NCI-H226 (cell line): Measurements from ENCODE around the gene NHSL1.

ENCODE experiments used
- DNase-seq: peaks from one replicate; pipeline ENCODE4 v3.0.0-alpha.2; 2015

The NHSL1 gene

DNA sequence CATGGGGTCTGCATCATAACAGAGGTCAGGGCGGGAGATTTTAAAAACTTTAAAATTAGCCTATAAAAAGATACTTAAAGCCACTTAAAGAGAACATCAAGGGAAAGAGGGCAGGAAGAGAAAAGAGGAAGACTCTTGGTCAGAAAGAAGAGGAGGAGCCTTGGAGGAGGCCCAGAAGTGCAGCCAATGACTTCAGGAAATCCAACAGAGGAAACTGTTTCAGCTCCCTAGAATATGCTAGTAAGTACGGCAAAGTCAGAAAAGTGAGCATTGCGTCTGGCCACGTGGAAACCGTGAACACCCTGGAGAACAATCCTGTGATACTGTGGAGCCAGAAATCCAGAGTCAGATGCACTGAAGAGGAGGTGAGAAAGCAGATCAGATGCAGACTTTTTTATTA lies 22.5 kb upstream of the NHSL1 start:
- no peak for DNase-seq

DNA sequence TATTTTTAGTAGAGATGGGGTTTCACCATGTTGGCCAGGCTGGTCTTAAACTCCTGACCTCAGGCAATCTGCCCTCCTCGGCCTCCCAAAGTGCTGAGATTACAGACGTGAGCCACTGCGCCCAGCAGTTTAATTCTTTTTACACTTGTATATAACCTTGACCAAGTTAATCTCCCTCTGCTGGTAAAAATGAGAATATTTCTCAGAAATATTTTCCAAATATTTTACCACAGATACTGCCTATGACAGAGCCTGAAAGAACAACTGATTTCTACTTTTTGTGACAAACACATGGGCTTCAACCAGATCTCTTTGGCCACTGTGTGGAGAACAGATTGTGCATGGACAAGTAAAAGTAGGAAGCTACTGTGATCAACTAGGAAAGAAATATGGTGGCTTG lies 21.2 kb upstream of the NHSL1 start:
- DNase-seq = no peak

DNA sequence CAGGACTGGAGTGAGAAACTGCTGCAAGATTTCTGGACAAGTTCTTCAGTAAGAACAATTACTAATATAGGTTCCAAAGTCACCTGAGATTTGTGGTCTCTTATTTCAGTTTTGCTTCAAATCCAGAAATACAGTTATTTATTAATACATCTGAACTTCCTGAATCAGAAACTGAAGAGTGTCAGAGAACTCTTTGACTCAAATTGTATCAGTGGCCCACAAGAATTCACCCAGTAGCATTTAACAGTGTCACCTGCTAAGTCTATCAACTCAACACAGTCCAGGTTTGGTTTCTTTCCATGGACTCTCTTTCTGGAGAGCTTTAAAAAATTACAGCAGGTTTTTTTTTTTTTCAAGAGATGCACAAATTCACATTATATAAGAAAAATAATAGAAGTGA lies 18.8 kb upstream of the NHSL1 start:
- no peak for DNase-seq

DNA sequence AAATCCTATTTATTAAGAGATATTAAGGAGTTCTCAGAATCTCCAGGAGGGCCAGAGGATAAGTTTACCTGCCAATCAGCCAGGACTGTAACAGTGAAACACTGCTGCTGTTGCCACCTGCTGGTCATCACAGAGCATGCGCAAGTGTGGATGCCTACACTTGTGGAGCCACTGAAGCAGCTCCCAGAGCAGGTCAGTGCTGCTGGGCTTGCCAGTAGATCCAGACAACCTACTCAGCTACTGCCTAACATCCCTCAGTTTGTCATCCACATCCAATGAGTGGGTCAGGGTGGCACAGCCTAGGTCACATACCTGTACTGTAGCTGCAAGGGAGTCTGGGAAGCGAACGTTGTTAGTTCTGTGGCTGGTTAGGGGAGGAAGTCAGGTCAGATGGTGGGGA lies 18.3 kb upstream of the NHSL1 start:
- peak; percentile 26 for DNase-seq

DNA sequence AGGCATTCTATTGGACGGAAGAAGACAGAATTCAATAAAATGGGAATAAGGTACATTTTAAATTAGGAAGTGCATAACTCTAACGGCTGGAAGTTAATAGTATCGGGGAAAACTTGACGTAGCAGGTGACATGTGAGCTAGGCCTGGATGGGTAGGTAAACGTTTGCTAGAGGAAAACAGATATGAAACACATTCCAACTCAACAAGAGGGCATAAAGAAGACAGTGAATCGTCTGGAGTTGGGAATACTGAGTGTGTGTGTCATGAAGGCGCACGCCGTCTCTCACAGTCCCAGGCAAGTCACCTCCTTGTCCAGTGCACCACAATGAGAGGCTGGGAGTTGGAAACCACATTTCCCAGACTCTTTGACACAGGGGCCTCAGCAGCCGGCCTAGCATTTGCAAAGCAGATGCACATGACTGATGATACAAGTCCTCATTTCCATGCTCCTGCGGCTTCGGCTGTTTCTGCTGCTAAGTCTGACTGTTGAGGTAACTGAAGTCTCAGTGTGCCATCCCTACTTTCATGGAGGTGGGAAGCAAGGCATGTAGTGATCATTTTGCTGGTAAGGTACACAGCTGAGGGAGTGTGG lies 16.5 kb upstream of the NHSL1 start:
- DNase-seq = no peak

DNA sequence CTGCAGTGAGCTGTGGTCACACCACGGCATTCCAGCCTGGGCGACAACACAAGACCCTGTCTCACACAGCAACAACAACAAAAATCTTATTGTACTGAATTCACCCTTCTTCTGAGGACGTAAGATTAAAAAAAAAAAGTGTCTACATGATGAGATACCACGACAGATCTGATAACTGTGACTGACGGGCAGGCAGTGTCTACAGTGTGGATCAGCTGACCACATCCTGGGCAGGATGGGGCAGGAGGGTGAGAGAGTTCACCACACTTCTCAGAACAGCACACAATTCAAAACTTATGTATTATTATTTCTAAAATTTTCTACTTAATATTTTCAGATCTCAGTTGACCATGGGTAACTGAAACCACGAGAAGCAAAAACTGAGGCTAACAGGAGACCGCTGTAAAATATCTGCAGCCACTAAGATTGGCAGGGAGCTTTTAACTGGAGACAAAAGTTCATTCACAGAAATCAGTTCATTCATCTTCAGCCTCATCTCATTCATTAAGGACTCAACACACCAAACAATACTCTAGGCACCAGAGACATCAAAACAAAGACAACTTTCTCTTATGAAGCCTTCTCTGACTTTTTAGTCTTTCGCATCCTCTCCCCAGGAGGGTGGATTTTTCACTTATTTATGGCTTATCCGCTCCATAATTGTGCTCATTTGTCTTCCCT lies 15.7 kb upstream of the NHSL1 start:
- DNase-seq = peak; percentile 8

DNA sequence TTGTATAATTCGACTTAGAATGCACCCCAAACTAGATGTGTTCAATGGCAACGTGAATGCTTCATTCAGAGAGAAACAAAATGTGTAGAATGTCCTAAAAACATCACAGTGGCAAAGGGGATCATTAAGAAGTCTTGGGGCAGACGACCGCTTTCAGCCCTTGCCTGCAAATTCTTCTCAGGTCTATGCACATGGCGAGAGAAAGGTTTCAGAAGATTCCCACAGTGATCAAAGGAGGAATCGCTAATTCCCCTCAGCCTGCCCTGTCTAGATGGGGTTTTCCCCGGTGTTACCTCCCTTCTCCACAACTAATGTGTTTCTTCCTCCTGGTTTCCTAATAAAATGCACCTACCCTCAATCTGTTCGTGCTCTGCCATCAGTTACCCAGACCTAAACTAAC lies 13.3 kb upstream of the NHSL1 start:
- no peak for DNase-seq

DNA sequence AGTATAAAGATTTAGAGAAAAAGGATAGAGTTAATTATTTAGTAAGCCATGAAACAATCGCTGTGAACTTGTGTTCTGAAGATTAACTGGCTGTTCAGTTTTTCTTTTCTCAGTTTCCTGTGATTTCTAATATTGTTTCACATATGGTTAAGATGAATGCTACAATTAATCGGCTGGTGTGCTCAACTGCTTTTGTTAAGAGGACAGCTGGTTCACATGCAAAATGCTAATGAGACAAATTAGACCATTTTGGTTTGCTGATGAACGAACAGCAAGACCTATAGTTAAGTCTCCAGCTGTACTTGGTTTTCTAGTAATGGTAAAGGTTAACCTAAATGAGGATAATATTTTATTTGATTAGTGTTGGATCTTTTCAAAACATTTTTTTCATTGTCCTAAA lies 10.8 kb upstream of the NHSL1 start:
- no peak for DNase-seq

DNA sequence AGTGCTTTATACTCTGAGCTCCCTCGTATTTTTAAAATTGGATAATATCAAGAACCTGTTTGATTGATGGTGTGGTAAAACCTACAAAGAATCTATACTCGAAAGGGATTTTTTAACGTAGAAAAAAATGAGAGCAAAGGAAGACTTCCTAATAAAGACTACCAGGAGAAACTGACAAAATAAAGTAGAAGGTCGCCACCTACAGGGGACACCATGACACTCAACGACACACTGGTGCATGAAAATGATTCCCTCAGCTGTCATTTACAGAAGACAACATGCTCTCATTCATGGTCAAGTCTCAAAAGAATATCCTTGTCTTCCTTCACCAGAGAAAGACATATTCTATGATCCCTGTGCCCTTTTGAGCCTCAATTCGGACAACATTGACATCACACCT lies 10.1 kb upstream of the NHSL1 start:
- DNase-seq = no peak

DNA sequence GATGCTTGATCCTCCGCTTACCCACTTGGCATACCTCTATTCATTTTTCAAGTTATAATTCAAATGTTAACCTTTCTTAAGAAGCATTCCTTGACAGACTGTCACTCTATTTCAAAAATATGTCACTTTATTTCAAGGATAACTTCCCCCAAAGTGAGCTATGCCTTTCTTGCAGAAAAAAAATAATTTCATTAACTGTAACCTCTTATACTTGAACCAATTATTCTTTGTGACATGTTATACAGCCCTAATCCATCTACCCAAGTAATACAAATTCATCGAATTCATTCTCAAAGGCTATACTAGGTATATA lies 9.3 kb upstream of the NHSL1 start:
- no peak for DNase-seq

DNA sequence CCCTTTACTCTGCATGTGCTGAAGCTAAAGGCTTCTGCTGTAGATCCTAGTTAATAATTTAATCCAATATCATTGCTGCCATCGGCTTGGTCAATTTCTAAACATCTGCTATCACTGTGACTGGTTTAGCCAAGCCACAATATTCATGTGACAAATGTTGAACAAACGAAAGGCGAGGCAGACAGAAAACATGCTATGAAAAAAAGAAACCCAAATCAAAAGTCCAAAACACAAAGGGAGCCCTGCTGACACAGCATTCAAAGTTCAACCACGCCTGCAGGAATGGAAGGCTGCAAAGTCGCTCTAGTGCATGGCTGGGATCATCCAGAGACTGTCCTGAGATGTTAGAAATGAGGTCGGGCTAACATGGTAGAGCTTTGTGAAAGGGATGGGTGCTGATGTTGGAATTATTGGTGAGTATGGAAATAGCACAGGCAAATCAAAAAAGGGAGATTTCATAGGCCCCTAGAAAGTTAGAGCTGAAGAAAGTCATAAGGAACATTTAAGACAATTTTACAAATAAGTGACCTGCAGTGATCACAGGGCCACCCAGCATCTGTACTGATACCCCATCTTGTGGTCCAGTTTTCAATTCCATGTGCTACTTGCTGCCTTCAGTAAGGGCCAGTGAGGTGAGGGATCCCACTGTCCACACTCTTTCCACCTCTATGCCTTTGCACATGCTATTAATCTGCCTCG lies 8.8 kb upstream of the NHSL1 start:
- DNase-seq = no peak

DNA sequence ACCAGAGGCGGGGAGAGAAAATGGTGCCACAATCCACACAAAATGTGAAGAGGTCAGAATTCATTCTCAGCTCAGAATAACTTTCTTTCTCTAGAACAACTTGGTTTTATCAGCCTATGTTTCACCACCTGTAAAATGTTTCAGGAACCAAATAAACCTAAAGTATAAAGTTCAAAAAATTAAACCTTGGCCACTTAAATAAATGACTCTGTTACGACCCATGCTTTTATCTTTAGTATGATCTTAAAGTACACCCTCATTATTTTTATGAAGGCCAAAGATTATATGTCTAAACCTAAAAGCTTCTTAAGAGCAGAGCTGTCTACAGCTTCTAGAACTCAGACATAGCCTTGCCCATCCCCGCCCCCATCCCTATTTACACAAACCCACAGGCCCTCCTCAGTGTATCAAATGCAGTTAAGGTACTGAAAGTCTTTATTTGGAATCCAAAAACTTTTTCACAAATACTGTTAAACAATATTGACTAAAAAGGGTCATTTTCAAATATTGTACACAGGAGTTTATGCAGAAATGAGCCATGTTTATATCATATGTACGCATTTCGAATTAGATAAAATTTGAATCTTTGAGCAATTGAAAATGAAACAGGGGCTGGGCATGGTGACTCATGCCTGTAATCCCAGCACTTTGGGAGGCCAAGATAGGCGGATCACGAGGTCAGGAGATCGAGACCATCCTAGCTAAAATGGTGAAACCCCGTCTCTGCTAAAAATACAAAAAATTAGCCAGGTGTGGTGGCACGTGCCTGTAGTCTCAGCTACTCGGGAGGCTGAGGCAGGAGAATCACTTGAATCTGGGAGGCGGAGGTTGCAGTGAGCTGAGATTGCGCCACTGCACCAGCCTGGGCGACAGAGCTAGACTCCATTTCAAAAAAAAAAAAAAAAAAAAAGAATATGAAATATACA lies 5.7 kb upstream of the NHSL1 start:
- no peak for DNase-seq

DNA sequence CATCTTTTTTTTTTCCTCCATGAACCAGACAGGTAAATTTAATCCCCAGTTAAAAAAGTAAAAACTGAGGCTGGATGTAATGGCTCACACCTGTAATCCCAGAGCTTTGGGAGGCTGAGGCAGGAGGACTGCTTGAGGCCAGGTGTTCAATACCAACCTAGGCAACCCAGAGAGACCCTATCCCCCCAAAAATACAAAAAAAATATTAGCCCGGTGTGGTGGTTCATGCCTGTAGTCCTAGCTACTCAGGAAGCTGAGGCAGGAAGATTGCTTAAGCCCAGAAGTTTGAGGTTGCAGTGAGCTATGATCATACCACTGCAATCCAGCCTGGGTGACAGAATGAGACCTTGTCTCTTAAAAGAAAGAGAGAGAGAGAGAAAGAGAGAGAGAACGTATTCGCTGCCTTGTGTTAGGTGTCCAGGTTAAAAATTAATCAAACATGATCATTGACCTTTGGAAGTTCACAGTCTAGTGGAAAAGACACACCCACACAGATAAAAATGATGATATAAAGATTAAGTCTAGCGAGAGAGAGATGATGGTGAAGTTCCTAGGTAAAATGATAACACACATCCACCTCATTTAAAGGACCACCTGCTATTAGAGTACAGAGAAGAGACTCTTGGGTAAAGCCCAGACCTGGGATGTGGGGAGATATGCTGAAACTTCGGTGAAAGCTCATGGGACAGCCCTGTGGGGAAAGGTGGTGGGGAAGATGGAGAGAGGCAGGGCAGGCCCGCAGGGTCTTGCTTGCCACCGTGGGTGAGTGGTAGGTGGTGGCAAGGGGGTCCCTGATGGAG lies 4.8 kb upstream of the NHSL1 start:
- DNase-seq = no peak

DNA sequence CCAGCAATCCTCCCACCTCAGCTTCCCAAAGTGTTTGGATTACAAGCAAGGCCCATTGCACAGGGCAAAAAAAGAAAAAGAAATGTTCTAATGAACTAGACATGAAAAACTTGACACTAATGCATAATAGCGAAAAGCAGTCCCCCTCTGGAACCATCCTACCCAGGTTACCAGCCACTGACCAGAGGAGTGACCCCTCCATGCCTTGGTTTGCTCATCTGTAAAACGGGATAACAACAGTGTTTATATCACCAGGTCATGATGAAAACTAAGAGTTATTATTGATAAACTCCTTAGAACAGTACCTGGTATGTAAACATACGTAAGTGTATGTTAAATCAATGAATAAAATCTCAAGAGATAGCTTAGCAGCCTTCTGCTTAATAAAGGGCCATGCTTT lies 3.3 kb upstream of the NHSL1 start:
- no peak for DNase-seq

DNA sequence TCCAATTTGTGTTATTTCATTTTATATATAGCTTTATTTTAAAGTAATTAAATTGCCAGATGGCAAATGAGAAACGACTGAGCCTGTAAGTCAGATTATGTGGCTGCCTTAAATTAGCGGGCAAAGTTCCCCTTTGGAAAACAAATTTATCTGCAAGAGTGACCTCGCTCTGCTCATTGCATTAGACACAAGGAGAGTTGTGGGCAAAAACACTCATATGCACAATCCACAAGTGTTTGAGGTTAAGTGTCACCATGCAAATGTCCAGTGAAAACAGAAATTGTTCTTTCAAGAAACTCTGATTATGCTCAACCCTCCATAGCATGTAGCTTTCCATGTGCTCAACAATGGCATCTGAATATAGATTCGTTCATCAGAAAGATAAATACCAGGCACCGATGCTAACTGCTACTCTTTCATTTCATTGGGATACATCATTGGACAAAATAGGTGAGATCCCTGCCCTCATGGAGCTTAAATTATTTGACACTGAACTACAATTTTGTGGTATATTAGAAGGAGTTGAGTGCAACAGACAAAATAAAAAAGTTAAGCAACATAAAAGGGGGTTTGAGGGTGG lies 1.7 kb upstream of the NHSL1 start:
- DNase-seq = no peak

DNA sequence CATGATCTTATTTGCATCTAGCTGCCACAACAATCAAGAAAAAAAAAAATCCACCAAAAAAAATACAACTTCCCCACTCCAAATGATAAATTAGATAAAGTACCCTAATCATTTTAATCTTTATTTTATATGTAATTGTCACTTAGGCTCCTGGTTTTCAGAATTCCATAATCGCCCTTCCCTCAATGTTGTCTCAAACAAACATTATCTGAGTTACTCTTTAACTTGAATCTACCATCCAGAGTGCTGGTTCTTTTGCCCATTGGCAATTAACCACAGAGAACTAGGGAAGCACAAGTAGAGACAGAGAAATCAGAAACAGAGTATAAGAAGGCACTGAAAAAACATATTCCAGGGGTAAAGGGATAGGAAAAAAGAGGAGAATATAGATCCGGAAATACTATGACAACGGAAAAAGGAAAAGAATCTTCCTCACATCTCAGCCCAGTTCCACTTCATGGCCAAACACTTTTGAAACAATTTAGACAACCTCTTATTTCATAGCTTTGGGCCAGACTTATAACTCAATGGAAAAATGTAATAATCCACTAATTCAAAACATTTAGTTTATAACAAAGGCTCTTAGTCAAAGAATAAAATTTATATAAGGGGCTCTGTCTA lies 861 bp upstream of the NHSL1 start:
- no peak for DNase-seq

DNA sequence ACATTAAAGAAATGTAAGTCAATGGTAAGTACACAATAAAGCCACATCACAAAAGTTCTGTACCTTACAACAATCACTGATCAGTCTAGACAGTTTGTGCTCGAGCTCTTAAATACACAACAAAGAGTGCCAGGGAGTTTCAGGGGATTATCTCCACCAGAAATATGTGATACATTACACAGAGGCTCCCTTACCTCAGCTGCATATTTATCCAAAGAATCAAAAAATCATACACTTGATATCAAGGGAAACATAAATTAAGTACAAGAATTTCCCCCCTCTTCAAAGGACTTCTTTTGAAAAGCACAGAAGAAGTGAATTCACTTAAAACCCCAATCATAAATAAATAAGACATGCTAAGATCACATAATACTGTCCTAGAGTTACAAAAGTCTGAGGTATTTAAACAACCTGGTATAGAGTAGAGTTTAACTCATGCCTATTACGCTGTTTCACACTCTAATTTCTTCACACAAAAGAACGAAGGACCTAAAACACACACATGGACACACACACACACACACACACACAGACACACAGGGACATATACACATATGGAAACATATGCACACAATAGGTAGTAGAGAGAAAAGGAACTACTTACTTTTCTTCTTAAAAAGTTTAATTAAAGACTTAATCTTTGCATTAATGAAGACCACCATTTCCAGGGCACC lies 528 bp downstream of the NHSL1 start:
- no peak for DNase-seq

DNA sequence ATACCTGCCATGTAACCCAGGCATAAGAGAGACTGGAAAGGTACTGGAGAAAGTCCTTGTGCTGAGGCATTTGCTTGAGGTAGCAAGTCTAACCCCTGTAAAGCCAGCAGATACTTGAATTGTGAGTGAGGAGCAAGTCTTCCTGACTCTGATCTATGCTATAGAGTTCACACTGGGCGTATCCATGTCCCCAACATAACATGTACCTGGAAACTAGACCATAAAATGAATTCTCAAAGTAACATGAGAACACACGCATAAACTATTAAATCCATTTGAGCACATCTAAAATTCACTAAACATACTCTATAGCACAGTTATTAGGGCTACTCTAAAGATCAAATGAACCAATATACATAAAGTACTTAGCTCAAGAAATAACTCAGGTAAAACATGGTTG lies 2.0 kb downstream of the NHSL1 start:
- no peak for DNase-seq

DNA sequence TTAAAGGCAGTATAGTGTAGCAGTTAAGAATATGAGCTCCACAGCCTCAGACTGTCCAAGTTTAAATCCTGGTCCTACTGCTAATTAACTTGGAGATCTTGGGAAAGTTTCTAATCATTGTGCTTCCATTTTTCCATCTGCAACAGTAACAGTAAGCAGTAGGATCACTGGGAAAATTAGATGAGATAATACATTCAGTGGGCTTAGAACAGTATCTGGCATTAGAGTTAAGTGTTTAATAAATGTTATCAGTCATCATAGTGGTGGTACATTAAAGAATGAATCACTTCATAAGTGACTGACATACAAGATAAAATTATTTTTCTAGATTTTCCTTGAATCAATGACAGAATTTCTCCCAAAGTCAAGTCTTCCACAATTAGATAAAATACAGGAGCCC lies 5.0 kb downstream of the NHSL1 start:
- no peak for DNase-seq

DNA sequence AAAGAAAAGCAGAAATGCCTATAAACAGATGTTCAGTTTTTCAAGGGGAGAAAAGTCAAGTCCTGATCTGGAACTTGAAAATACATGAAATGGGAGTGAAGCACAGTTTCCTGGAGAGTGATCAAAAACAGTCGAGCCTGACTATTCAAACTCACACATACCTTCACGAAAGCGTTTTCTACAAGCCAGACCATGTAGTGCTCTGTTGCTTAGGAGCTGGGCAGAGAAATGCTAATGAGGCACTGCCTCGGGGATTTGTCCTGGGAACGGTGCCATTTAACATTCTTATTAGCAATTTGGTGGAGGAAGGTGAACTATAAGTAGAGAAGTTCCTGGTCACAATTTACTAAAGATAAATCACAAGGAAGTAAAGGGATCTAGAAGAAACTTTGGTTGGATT lies 5.9 kb downstream of the NHSL1 start:
- DNase-seq = peak; percentile 2

DNA sequence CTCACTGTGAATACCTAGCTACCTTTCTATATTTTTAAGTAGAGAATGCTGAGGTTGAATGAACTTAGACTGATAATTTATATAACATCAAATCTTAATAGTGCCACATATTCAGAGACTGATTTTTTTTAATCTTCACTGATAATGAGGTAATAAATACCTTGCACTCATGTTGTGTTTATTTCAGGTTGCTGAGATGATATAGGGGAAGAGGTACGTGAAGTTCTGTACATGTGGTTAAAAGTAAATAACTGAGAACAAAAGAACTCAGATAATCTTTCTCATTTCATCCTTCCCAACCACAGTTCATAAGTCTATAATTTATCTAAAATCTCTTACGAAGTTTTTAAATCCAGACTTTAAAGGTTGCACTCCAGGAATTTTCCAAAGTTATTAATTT lies 6.4 kb downstream of the NHSL1 start:
- DNase-seq = no peak
